GM10266 (cell line): ENCODE data around the gene SEMA4B.
A peak's percentile ranks its signal among the peaks of the same experiment; 100 is the strongest.

ENCODE experiments used
- DNase-seq: peaks from one replicate; pipeline ENCODE4 v3.0.0; 2012; ENCODE audit errors: extremely low spot score
- CTCF ChIP-seq: IDR thresholded peaks from 2 replicates; pipeline ENCODE4 v1.5.1; 2012; ENCODE audit warnings: mild to moderate bottlenecking, low read depth; ENCODE audit not compliant: control insufficient read depth, insufficient read depth; ENCODE audit errors: missing control alignments

Gene SEMA4B

GRCh38 chr15:90201130-90201943, at the start of gene SEMA4B:
Gene SEMA4B, plus strand, starts transcription at chr15:90201330. Its CDS starts 249 bp downstream, at chr15:90201579.
- no peak for TF ChIP-seq CTCF
- DNase-seq = peak; percentile 94

- TF ChIP-seq CTCF = no peak
- no peak for DNase-seq
Observed at GRCh38 chr15:90151989-90152645, 49.0 kb upstream of the SEMA4B start.

- DNase-seq = no peak
Observed at GRCh38 chr15:90153658-90154057, 47.5 kb upstream of the SEMA4B start.

GRCh38 chr15:90154246-90154645, 46.9 kb upstream of the SEMA4B start:
- DNase-seq = no peak
- no peak for TF ChIP-seq CTCF

More at GRCh38 chr15:90153658-90154057, 47.5 kb upstream of the SEMA4B start:
- no peak for TF ChIP-seq CTCF

GRCh38 chr15:90154861-90155626, 46.1 kb upstream of the SEMA4B start:
- no peak for DNase-seq
- TF ChIP-seq CTCF = no peak

GRCh38 chr15:90159213-90159612, 41.9 kb upstream of the SEMA4B start:
- no peak for TF ChIP-seq CTCF
- DNase-seq = no peak
